ENCODE data around the gene CUTA. TPM values are rescaled to one million over a fixed set of nuclear protein-coding genes. Genes with fewer than 3 reads are reported as not detected.
"Not testable (repeated sequence)": the region's sequence is repeated elsewhere in the genome, so short reads cannot be mapped to it uniquely, and the experiment has no call there.

CUTA gene
- total RNA-seq, 3 donors from 2014 or later = 146 to 163 (median 151) TPM

- no peak for ATAC-seq
- Histone ChIP-seq H3K9me3 (no peaks in the 10 kb centered on the region), H3K4me1 (ENCODE audit: low read depth) (no peaks in the 10 kb centered on the region), H3K36me3 (ENCODE audit: low read depth) (no peaks in the 10 kb centered on the region), H3K4me3 (no peak overlapping the region)
- no peak for TF ChIP-seq CTCF (IDR thresholded peaks at IDR 0.05)
- DNase-seq = no peak
- intact Hi-C loops (cut with DNase I, micrococcal nuclease) = no loop called here
Observed at GRCh38 chr6:33380272-33380981, 37.5 kb downstream of the CUTA start.

DNA sequence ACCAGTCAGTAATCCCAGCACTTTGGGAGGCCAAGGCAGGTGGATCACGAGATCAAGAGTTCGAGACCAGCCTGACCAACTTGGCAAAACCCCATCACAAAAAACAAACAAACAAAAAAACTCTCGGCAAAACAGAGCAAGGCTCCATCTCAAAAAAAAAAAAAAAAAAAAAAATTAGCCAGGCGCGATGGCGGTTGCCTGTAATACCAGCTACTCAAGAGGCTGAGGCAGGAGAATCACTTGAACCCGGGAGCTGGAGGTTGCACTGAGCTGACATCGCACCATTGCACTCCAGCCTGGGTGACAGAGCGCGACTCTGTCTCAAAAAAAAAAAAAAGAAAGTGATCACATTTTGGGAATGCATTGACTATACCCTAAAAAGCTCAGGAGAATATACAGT is 38.7 kb downstream of the CUTA start:
- H3K36me3 ChIP-seq (ENCODE audit: low read depth); intact Hi-C loops (cut with DNase I, micrococcal nuclease); H3K4me3 ChIP-seq; DNase-seq; H3K9me3 ChIP-seq; ATAC-seq; H3K4me1 ChIP-seq (ENCODE audit: low read depth): not testable (repeated sequence)

- Histone ChIP-seq H3K36me3 (ENCODE audit: low read depth) (no peaks in the 10 kb centered on the region), H3K4me1 (ENCODE audit: low read depth) (peaks cover 9% of the 10 kb centered on the region), H3K4me3 (no peak overlapping the region), H3K9me3 (no peaks in the 10 kb centered on the region)
- TF ChIP-seq CTCF (IDR thresholded peaks at IDR 0.05) = no peak
- DNase-seq (no peak), ATAC-seq (no peak)
- intact Hi-C loops (cut with DNase I, micrococcal nuclease) = no loop called here
Observed at GRCh38 chr6:33377171-33377570, 40.7 kb downstream of the CUTA start.

DNA sequence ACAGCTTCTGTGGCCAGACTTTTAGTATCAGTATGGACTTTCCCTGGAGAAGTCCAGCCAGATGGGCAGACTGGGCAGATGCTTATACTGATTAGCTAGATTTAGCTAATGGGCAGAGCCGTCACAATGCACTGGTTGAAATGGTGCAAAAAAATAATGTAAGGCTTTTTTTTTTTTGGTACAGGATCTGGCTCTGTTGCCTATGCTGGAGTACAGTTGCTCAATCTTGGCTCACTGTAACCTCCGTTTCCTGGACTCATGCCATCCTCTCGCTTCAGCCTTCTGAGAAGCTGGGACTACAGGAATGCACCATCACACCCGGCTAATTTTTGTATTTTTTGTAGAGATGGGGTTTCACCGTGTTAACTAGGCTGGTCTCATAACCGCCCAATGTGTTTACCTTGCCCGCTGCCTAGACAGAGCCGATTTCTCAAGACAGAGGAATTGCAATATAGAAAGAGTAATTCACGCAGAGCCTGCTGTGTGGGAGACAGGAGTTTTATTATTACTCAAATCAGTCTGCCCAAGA is 42.7 kb downstream of the CUTA start:
- no peak for TF ChIP-seq CTCF (IDR thresholded peaks at IDR 0.05)
- ATAC-seq = peak; percentile 66
- Histone ChIP-seq H3K4me3 (no peak overlapping the region), H3K9me3 (no peaks in the 10 kb centered on the region), H3K36me3 (ENCODE audit: low read depth) (no peaks in the 10 kb centered on the region), H3K4me1 (ENCODE audit: low read depth) (peaks cover 9% of the 10 kb centered on the region)
- peak in 1 of 3 donors; percentile 64 for DNase-seq
- intact Hi-C loops (cut with DNase I, micrococcal nuclease) = no loop called here

DNA sequence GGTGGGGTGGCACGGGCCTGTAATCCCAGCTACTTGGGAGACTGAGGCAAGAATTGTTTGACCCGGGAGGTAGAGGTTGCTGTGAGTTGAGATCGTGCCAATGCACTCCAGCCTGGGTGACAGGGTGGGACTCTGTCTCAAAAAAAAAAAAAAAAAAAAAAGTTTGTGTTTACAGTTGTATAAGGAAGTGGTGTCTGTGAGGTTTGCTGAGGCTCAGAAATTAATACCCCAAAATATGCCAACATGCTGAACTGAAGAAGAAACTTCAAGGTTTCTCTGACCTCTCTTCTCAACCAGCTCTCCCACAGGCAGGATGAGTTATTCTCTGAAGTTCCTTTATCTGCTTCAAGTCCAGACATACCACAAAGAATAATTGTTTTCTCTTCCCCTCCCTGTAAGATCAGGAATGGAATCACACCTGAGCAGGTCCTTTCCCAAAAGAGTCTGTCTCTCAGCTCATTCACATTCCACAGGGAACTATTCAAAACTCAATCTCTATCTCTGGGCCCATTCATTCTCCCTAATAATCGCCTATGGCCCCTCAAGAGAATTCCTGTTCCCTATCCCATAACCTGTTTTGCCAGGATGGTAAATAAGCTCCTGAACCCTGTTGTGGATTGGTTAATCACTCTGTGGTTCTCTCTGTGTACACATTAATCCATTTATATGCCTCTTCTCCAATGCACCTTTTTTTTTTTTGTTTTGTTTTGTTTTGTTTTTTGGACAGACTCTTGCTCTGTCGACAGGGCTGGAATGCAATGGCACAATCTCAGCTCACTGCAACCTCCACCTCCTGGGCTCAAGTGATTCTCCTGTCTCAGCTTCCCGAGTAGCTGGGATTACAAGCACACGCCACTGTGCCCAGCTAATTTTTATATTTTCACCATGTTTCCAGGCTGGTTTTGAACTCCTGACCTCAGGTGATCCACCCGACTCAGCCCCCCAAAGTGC is 43.7 kb downstream of the CUTA start:
- Histone ChIP-seq H3K9me3 (no peaks in the 10 kb centered on the region), H3K4me1 (ENCODE audit: low read depth) (peaks cover 9% of the 10 kb centered on the region), H3K36me3 (ENCODE audit: low read depth) (no peaks in the 10 kb centered on the region), H3K4me3 (no peak overlapping the region)
- TF ChIP-seq CTCF (IDR thresholded peaks at IDR 0.05) = no peak
- DNase-seq (no peak), ATAC-seq (no peak)
- intact Hi-C loops (cut with DNase I, micrococcal nuclease) = no loop called here

Measured in mucosa of descending colon (tissue), 3 donors.